GM12801 (cell line): ENCODE results near the gene UTS2B.

Experiments
- TF ChIP-seq, protein P1 (sequence below): IDR thresholded peaks from one replicate; pipeline ENCODE4 v1.5.1; 2011; ENCODE audit warnings: control low read depth; ENCODE audit not compliant: insufficient read length; ENCODE audit errors: extremely low read depth

The UTS2B gene

DNA sequence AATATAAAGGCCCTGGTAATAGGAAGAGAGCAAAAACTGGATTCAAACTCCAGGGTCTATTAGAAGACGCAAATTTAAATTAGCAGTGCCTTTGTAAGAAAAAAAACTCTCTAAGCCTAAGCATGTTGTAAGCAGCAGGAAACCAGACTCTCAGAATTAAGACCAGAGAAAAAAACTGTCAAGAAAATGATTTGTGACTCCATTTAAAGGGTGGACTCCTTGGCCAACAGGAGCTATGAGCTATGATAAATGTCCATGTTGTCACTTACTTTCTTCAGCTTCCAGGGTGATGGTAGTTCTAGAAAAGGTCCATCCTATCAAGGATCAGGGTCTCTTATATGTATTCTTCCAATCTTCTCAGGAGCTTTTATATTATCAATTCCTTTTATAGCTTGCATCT, 36.0 kb downstream of the UTS2B start:
- TF ChIP-seq, protein P1, sequence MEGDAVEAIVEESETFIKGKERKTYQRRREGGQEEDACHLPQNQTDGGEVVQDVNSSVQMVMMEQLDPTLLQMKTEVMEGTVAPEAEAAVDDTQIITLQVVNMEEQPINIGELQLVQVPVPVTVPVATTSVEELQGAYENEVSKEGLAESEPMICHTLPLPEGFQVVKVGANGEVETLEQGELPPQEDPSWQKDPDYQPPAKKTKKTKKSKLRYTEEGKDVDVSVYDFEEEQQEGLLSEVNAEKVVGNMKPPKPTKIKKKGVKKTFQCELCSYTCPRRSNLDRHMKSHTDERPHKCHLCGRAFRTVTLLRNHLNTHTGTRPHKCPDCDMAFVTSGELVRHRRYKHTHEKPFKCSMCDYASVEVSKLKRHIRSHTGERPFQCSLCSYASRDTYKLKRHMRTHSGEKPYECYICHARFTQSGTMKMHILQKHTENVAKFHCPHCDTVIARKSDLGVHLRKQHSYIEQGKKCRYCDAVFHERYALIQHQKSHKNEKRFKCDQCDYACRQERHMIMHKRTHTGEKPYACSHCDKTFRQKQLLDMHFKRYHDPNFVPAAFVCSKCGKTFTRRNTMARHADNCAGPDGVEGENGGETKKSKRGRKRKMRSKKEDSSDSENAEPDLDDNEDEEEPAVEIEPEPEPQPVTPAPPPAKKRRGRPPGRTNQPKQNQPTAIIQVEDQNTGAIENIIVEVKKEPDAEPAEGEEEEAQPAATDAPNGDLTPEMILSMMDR: no peak

DNA sequence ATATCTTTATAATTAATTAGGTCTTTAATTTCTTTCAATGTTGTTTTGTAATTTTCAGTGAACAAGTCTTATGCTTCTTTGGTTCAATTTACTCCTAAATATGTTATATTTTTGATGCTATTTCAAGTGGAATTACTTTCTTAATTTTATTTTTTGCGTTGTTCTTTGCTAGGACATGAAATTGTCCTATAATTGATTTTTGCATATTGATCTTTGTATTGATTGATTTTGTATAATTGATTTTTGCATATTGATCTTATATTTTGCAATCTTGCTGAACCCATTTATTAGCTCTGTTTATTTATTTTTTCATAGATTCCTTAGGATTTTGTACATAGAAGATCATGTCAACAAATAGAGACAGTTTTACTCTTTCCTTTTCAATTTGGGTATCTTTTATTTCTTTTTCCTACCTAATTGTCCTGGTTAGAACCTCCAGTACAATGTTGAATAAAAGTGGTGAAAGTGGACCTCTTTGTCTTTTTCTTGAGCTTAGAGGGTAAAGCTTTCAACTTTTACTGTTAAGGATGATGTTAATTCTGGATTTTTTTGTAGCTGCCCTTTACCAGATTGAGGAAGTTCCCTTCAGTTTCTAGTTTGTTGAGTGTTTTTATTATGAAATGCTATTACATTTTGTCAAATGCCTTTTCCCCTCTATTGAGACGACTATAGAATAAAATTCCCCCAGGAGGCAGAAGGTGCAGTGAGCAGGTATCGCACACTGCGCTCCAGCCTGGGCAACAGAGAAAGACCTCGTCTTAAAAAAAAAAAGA, 37.9 kb downstream of the UTS2B start:
- TF ChIP-seq, protein P1: no peak

DNA sequence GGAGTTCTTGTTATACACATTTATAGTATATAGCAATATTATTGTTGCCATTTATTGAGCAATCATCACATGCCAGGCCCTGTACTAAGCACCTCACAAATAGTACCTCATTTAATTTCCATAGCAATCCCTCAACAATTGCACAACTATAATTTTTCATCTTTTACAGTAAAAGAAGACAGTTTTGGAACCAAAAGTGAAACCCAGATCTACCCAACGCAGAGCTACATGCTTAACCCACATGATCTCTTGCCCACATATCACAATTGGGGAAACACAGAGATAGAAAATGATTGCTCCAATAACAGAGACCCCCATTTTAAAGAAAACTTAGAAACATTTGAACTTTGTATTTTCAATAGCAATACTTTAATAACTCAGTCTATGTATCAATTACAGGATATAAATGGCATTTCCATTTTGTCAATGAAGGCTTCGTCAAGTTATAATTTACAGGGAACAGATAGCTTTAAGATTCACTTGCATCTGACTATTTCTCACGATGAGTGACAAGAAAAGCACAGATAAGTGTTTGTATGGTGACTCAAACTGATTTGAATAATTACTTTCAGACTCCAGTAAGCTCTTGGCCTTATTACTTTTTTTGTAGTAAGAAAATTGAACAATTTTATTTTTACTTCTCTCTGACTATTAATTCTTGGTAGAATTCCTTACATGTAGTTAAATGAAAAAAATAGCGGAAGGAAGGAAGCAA, 39.9 kb downstream of the UTS2B start:
- TF ChIP-seq, protein P1: no peak

DNA sequence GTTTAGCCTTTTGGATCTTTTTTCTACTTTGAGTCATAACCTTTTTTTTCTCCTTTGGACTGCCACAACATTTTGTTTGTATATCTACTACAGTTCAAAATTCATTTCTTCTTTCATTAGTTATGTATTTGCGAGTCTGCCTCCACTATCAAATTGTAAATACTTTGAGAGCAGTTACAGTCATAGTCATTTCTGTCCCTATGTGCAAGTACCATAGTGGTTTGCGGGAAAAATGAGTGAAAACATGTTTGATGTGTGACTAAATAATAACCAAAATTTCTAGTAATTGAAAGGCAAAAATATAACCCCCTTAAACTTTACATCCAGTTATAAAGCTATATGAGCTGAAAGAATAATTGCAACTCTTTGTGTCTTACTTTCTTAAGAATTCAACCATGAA, 46.9 kb downstream of the UTS2B start:
- TF ChIP-seq, protein P1: no peak

DNA sequence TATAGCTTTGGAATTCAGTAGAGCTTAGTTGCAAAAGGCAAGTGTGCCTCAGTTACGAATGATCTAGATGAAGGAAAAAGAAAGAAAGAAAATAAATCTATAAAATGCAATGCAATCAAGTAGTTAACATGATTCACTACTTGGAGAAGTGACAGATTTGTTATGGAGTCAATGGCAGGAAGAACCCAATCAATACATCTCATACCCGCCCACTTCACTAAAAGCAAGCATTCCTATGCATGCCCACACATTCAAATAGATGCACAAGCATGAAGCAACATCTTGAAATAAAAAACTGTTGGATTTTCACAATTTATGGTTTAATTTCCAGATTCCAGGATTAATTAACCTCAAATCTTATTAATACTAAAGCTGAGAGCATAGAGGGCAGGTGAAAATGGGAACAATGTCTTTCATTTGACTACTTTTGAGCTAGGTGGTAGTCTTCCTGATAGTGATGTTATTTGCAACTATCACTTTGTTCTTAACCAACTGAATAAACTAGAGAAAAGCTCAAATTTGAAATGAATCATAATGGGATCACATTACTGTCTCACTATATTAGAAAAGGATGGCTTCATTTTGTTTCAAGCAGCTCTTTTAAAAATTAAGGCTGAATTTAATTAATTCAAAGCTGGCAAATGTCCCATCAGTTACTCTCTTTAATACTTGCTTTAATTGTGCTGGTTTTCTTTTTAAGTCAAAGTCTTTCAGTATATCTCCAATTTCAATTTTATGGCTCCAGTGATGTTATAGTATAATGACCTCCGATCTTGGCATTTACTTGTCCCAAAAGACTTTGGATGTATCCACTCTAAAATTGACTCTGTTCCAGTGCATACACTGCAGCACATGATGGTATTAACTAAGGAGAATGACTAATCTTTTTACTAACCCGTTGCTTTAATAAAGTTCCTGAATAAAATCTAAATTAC, 47.8 kb downstream of the UTS2B start:
- TF ChIP-seq, protein P1: no peak

DNA sequence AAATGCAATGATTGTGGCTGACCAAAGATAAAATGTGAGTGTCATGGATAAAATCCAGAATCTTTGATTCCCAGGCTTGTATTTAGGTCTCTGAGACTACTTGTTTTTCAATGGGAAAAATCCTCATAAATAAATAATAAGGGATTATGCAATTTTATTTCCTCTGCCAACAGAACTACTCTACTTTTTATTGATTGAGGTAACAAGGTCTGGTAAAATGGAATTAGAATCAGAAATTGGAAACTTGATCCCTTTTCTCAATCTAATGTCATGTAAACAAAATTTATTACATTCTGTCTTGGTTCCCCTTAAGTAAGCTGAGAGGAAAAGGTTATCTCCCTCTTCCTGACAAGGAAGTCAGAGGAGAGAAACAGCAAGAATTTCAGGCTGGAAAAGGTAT, 49.4 kb downstream of the UTS2B start:
- TF ChIP-seq, protein P1: no peak

DNA sequence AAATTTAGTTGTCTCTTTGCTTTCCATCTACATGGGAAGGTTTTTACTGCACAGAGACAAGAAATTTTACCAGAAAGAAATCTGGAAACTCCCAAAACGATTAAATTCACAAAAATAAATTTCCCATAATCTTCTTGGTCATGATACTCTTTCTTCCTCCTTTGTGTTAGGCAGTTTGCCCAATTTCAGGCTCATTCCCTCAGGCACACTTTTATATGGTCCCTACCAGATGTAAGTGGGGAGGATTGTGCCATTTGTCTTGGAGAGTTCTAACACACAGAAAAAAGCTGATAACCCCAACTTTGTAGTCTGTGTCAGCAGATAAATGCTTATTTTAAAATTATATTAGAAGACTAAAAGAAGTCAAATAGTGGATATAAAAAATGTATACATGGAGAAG, 50.2 kb downstream of the UTS2B start:
- TF ChIP-seq, protein P1: no peak
